Fibroblast of mammary gland (primary cell): ENCODE data around the gene TSPAN9.

Experiments used
- DNase-seq: peaks from one replicate; pipeline ENCODE4 v3.0.0-alpha.2; 2010; ENCODE audit warnings: low read depth
- H3K4me3 ChIP-seq: 2 replicates; pipeline ENCODE4 v1.5.1; 2011; ENCODE audit warnings: low read depth, mild to moderate bottlenecking, low read length, moderate library complexity; ENCODE audit not compliant: control insufficient read depth
- CTCF ChIP-seq: conservative IDR thresholded peaks from 2 replicates; pipeline ENCODE4 v1.5.1; 2011; ENCODE audit warnings: low read depth, low read length, inconsistent platforms; ENCODE audit not compliant: control insufficient read depth, insufficient read depth

Gene TSPAN9

GRCh38 chr12:3034067-3034750 lies 43.0 kb upstream of the TSPAN9 start:
- peak; percentile 78 for TF ChIP-seq CTCF
- peak; percentile 62 for DNase-seq
- H3K4me3 ChIP-seq, result no peak overlapping the region

- TF ChIP-seq CTCF, result no peak
- H3K4me3 ChIP-seq, result no peak overlapping the region
- DNase-seq, result no peak
These were observed 42.0 kb upstream of the TSPAN9 start for GRCh38 chr12:3035171-3035570.

GRCh38 chr12:3035815-3036702 lies 41.1 kb upstream of the TSPAN9 start:
- no peak overlapping the region for H3K4me3 ChIP-seq
- DNase-seq, result peak; percentile 30
- TF ChIP-seq CTCF, result peak; percentile 51

- H3K4me3 ChIP-seq, result no peak overlapping the region
- DNase-seq, result no peak
- TF ChIP-seq CTCF, result no peak
These were observed 40.1 kb upstream of the TSPAN9 start for GRCh38 chr12:3036901-3037600.

GRCh38 chr12:3038166-3038565 lies 39.0 kb upstream of the TSPAN9 start:
- no peak for TF ChIP-seq CTCF
- H3K4me3 ChIP-seq, result no peak overlapping the region
- DNase-seq, result no peak

GRCh38 chr12:3038926-3039510 lies 38.2 kb upstream of the TSPAN9 start:
- no peak overlapping the region for H3K4me3 ChIP-seq
- no peak for DNase-seq
- TF ChIP-seq CTCF, result no peak
